ENCODE results near the gene ASPDH. TPM values are rescaled to one million over a fixed set of nuclear protein-coding genes. Genes with fewer than 3 reads are reported as not detected.
"Not testable (repeated sequence)": the region's sequence is repeated elsewhere in the genome, so short reads cannot be mapped to it uniquely, and the experiment has no call there.

ASPDH gene
- total and polyA plus RNA-seq, 7 experiments from 2014 or later, result not detected

DNA sequence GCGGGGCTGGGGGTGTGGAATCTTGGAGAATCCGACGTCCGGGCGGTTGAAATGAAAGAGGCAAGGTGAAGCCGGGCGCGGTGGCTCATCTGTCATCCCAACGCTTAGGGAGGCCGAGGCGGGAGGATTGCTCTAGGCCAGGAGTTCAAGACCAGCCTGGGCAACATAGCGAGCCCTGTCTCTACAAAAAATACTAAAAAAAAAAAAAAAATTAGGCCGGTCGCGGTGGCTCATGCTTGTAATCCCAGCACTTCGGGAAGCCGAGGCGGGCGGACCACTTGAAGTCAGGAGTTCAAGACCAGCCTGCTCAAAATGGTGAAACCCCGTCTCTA, 36.8 kb downstream of the ASPDH start:
- Histone ChIP-seq H3K27ac (ENCODE audit: low read depth, low read length) (peak overlapping the region; percentile 96), H3K27me3 (ENCODE audit: control insufficient read depth in 2 of 2, insufficient read depth in 2 of 2, low read length in 2 of 2) (no peaks in the 10 kb centered on the region), H3K4me1 (ENCODE audit: control insufficient read depth in 2 of 2, insufficient read depth in 2 of 2, low read length in 2 of 2) (peaks cover 14 to 19% of the 10 kb centered on the region in 2 donors), H3K36me3 (ENCODE audit: control insufficient read depth in 2 of 3, insufficient read depth in 3 of 3, low read length in 3 of 3) (peaks cover 0 to 45% (median 0%) of the 10 kb centered on the region in 3 experiments), H3K4me3 (ENCODE audit: low read length) (peak overlapping the region; percentile 96), H3K9me3 (ENCODE audit: control insufficient read depth in 2 of 3, low read length in 3 of 3) (no peaks in the 10 kb centered on the region)
- H3K27me3 Mint-ChIP-seq, result no peaks in the 10 kb centered on the region
- peaks cover 0 to 13% (median 0%) of the 10 kb centered on the region in 11 donors for H3K9me3 Mint-ChIP-seq
- peak overlapping the region; percentile 94 to 99 (median 98) for H3K4me3 Mint-ChIP-seq
- DNase-seq (no peak), ATAC-seq (no peak)
- intact Hi-C loops (cut with micrococcal nuclease), result loop anchor here (1.0 kb wide), 9 partner anchors 34 to 452 kb away; partner anchors contain the start of genes JOSD2 (in 2 of the 2), KCNC3 (in 1 of the 2), NR1H2 (in 1 of the 2) and POLD1 (in 1 of the 2)
- CTCF ChIA-PET, result no interaction called here
- peaks cover 21 to 36% (median 27%) of the 10 kb centered on the region in 7 donors for H3K4me1 Mint-ChIP-seq
- POLR2A ChIA-PET, result interaction anchor here (0.5 to 0.8 kb wide), 4 partner anchors 33 to 120 kb away, joined by 3 read pairs; no protein-coding TSS in a partner anchor
- peaks cover 3 to 11% (median 8%) of the 10 kb centered on the region in 5 donors for H3K36me3 Mint-ChIP-seq
- H3K27ac Mint-ChIP-seq, result peak overlapping the region; percentile 88 to 98 (median 96)

DNA sequence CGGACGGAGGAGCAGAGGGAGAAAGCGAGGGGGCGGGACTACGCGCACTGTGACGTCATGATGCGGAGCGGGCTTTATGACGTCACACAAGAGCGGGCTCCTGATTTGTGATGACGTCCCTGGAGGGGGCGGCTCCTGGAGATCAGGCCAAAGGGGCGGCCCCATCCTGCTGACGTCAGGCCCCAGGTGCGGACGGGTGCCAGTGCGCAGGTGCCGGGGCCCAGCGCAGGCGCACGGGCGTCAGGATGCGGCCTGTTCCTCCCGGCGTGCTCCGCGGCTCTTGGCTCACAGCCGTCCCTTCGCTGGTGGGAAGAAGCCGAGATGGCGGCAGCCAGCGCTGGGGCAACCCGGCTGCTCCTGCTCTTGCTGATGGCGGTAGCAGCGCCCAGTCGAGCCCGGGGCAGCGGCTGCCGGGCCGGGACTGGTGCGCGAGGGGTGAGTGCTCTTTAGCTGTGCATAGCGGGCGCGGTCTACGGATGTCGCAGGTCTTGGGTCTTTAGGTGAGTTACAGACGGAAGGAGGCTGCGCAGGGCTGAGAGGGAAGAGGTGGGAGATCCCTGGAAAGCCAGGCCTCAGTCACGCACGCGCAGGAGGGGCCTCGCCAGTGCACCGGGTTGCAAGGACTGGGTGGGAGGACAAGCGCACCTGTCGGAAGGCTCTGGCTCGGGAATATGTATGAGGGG, 37.3 kb downstream of the ASPDH start, which contains the start of the genes EMC10 and GARIN5A:
Gene EMC10, plus strand, starts transcription at position 284 of the 683 bp plus-strand sequence. Its CDS starts 38 bp downstream, at position 322.
Gene GARIN5A, minus strand, starts transcription at position 625 of the 683 bp plus-strand sequence. Its CDS starts 460 bp downstream, at position 165.
- Mint-ChIP-seq H3K4me1 (peaks cover 21 to 36% (median 27%) of the 10 kb centered on the region in 7 donors), H3K36me3 (peaks cover 3 to 11% (median 8%) of the 10 kb centered on the region in 5 donors), H3K9me3 (peaks cover 0 to 13% (median 0%) of the 10 kb centered on the region in 11 donors), H3K4me3 (peak within 1 kb of the TSS; percentile 94 to 99 (median 98)), H3K27ac (peak within 1 kb of the TSS; percentile 88 to 98 (median 96)), H3K27me3 (no peaks in the 10 kb centered on the region)
- no peaks in the 10 kb centered on the region for H3K9me3 ChIP-seq (ENCODE audit: control insufficient read depth in 2 of 3, low read length in 3 of 3)
- ATAC-seq (peak; percentile 97), DNase-seq (peak; percentile 92 to 96 (median 95))
- peaks cover 14 to 19% of the 10 kb centered on the region in 2 donors for H3K4me1 ChIP-seq (ENCODE audit: control insufficient read depth in 2 of 2, insufficient read depth in 2 of 2, low read length in 2 of 2)
- ChIA-PET POLR2A (interaction anchor here (0.6 to 0.8 kb wide), 2 partner anchors 34 kb away, joined by 3 read pairs; partner anchors contain the start of gene JOSD2), CTCF (no interaction called here)
- H3K36me3 ChIP-seq (ENCODE audit: control insufficient read depth in 2 of 3, insufficient read depth in 3 of 3, low read length in 3 of 3), result peaks cover 0 to 40% (median 0%) of the 10 kb centered on the region in 3 experiments
- peak within 1 kb of the TSS; percentile 96 for H3K27ac ChIP-seq (ENCODE audit: low read depth, low read length)
- H3K4me3 ChIP-seq (ENCODE audit: low read length), result peak within 1 kb of the TSS; percentile 96
- no peaks in the 10 kb centered on the region for H3K27me3 ChIP-seq (ENCODE audit: control insufficient read depth in 2 of 2, insufficient read depth in 2 of 2, low read length in 2 of 2)
- intact Hi-C loops (cut with micrococcal nuclease), result loop anchor here (1.0 kb wide), 9 partner anchors 35 to 451 kb away; partner anchors contain the start of genes JOSD2 (in 2 of the 2), KCNC3 (in 1 of the 2), NR1H2 (in 1 of the 2) and POLD1 (in 1 of the 2)

DNA sequence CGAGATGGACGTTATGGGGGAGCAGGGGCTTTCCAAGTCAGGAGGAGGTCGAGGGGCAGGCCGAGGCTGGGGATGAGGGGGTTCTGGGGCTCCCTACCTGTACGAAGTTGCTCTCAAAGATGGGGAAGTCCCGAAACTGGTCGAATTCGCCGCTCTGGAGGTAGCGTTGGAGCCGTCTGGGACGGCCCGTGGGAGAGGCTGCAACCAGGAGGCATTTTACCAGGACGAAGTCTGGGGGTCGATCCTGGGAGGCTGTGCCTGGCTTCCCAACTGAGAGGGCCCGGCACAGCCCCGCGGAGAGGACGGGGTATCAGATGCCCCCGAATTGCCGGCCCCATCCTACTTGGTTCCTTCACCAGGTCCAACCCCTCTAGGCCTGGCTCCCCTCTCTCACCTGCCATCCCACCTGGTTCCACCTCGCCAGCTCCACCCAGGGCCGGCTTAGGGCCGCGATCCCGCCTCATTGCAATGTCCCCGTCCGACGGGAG, 37.9 kb downstream of the ASPDH start:
- Mint-ChIP-seq H3K27ac (peak overlapping the region; percentile 88 to 98 (median 96)), H3K36me3 (peaks cover 3 to 11% (median 8%) of the 10 kb centered on the region in 5 donors), H3K4me3 (peak overlapping the region; percentile 94 to 99 (median 98)), H3K9me3 (peaks cover 0 to 10% (median 0%) of the 10 kb centered on the region in 11 donors), H3K27me3 (no peaks in the 10 kb centered on the region), H3K4me1 (peaks cover 21 to 31% (median 27%) of the 10 kb centered on the region in 7 donors)
- H3K9me3 ChIP-seq (ENCODE audit: control insufficient read depth in 2 of 3, low read length in 3 of 3), result no peaks in the 10 kb centered on the region
- peak overlapping the region; percentile 16 for H3K27ac ChIP-seq (ENCODE audit: low read depth, low read length)
- POLR2A ChIA-PET, result interaction anchor here (0.6 kb wide), 1 partner anchor 35 kb away, joined by 3 read pairs; the partner anchor contains the start of gene JOSD2
- ATAC-seq (no peak), DNase-seq (peak in 1 of 9 donors; percentile 6)
- H3K4me3 ChIP-seq (ENCODE audit: low read length), result peak overlapping the region; percentile 96
- intact Hi-C loops (cut with micrococcal nuclease), result loop anchor here (1.0 kb wide), 9 partner anchors 36 to 450 kb away; partner anchors contain the start of genes JOSD2 (in 2 of the 2), KCNC3 (in 1 of the 2), NR1H2 (in 1 of the 2) and POLD1 (in 1 of the 2)
- H3K27me3 ChIP-seq (ENCODE audit: control insufficient read depth in 2 of 2, insufficient read depth in 2 of 2, low read length in 2 of 2), result no peaks in the 10 kb centered on the region
- H3K36me3 ChIP-seq (ENCODE audit: control insufficient read depth in 2 of 3, insufficient read depth in 3 of 3, low read length in 3 of 3), result peaks cover 0 to 34% (median 0%) of the 10 kb centered on the region in 3 experiments
- peaks cover 14 to 19% of the 10 kb centered on the region in 2 donors for H3K4me1 ChIP-seq (ENCODE audit: control insufficient read depth in 2 of 2, insufficient read depth in 2 of 2, low read length in 2 of 2)
- CTCF ChIA-PET, result no interaction called here

DNA sequence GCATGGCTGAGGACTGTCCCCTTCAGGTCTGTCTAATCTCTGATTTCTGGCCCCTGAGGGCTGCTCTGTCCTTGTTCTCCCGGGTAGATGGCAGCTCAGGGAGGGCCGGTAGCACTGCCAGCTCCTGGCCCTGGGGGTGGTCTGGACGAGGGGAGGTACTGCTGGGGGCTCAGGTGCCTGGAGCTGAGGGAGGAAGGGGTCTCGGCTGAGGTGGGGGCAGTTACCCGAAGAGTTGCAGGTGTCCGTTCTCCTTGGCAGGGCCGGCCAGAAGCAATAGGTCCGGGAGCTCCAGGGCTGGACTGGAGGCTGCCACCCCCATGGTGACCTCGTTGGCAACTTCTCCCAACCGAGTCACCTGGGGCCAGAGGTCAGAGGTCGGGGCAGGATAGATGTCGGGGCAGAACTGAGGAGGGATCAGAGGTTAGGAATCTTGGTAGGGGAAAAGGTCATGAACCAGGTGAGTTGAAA, 38.6 kb downstream of the ASPDH start:
- no peak overlapping the region for H3K4me3 ChIP-seq (ENCODE audit: low read length)
- Mint-ChIP-seq H3K4me1 (peaks cover 21 to 29% (median 27%) of the 10 kb centered on the region in 7 donors), H3K9me3 (peaks cover 0 to 10% (median 0%) of the 10 kb centered on the region in 11 donors), H3K36me3 (peaks cover 3 to 11% (median 8%) of the 10 kb centered on the region in 5 donors), H3K27ac (peak overlapping the region; percentile 53 to 97 (median 95)), H3K27me3 (no peaks in the 10 kb centered on the region), H3K4me3 (peak overlapping the region; percentile 41 to 99 (median 79))
- H3K9me3 ChIP-seq (ENCODE audit: control insufficient read depth in 2 of 3, low read length in 3 of 3), result no peaks in the 10 kb centered on the region
- H3K4me1 ChIP-seq (ENCODE audit: control insufficient read depth in 2 of 2, insufficient read depth in 2 of 2, low read length in 2 of 2), result peaks cover 14 to 19% of the 10 kb centered on the region in 2 donors
- peaks cover 0 to 27% (median 0%) of the 10 kb centered on the region in 3 experiments for H3K36me3 ChIP-seq (ENCODE audit: control insufficient read depth in 2 of 3, insufficient read depth in 3 of 3, low read length in 3 of 3)
- ChIA-PET POLR2A (interaction anchor here (1.0 kb wide), 1 partner anchor 36 kb away, joined by 5 read pairs; the partner anchor contains the start of gene JOSD2), CTCF (no interaction called here)
- DNase-seq, result no peak
- intact Hi-C loops (cut with micrococcal nuclease), result no loop called here
- no peak for ATAC-seq
- H3K27ac ChIP-seq (ENCODE audit: low read depth, low read length), result no peak overlapping the region
- no peaks in the 10 kb centered on the region for H3K27me3 ChIP-seq (ENCODE audit: control insufficient read depth in 2 of 2, insufficient read depth in 2 of 2, low read length in 2 of 2)

DNA sequence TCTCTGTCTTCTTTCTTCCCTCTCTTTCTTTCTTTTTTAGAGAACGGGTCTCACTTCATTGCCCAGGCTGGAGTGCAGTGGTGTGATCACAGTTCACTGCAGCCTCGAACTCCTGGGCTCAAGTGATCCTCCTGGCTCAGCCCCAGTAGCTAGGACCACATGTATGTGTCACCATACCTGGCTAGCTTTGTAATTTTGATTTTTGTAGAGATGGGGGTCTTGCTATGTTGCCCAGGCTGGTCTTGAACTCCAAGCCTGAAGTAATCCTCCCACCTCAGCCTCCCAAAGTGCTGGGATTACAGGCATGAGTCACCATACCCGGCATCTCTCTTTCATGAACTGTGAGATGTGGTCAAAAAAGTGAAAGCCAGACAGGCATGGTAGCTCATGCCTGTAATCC, 40.4 kb downstream of the ASPDH start:
- H3K36me3 ChIP-seq (ENCODE audit: control insufficient read depth in 2 of 3, insufficient read depth in 3 of 3, low read length in 3 of 3), result peaks cover 0 to 11% (median 0%) of the 10 kb centered on the region in 3 experiments
- H3K27me3 Mint-ChIP-seq, result peaks cover 0 to 11% (median 0%) of the 10 kb centered on the region in 5 donors
- H3K36me3 Mint-ChIP-seq; H3K9me3 ChIP-seq (ENCODE audit: control insufficient read depth in 2 of 3, low read length in 3 of 3); ATAC-seq; intact Hi-C loops (cut with micrococcal nuclease); H3K4me3 ChIP-seq (ENCODE audit: low read length); POLR2A ChIA-PET; DNase-seq; H3K27ac ChIP-seq (ENCODE audit: low read depth, low read length); H3K27me3 ChIP-seq (ENCODE audit: control insufficient read depth in 2 of 2, insufficient read depth in 2 of 2, low read length in 2 of 2): not testable (repeated sequence)
- peak overlapping the region in 1 of 9 donors; percentile 2 for H3K27ac Mint-ChIP-seq
- peaks cover 0 to 10% (median 0%) of the 10 kb centered on the region in 11 donors for H3K9me3 Mint-ChIP-seq
- peaks cover 16 to 23% (median 20%) of the 10 kb centered on the region in 7 donors for H3K4me1 Mint-ChIP-seq
- H3K4me3 Mint-ChIP-seq, result peak overlapping the region in 1 of 10 donors; percentile 21
- peaks cover 13 to 14% of the 10 kb centered on the region in 2 donors for H3K4me1 ChIP-seq (ENCODE audit: control insufficient read depth in 2 of 2, insufficient read depth in 2 of 2, low read length in 2 of 2)
- CTCF ChIA-PET, result interaction anchor here (0.6 kb wide), 1 partner anchor 338 kb away, joined by 3 read pairs; no protein-coding TSS in a partner anchor

DNA sequence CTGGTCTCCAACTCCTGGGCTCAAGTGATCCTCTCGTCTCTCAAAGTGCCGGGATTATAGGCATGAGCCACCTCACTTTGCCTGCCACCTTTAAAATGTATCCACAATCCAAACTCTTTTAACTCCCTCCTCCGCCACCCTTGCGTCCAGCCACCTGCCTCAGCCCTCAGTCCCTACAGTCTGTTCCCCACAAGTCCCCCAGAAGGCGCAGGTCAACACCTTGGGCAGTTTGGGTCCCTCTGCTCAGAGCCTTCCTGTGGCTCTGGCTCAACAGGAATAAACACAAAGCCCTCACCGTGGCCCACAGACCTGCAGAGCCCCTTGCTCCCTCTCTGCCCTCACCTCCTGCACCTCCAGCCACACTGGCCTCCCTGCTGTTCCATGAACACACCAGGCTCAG, 44.9 kb downstream of the ASPDH start:
- Mint-ChIP-seq H3K27me3 (peaks cover 0 to 23% (median 0%) of the 10 kb centered on the region in 5 donors), H3K36me3 (no peaks in the 10 kb centered on the region), H3K4me3 (no peak overlapping the region), H3K27ac (peak overlapping the region in 1 of 9 donors; percentile 51), H3K9me3 (no peaks in the 10 kb centered on the region), H3K4me1 (no peaks in the 10 kb centered on the region)
- Histone ChIP-seq H3K4me3 (ENCODE audit: low read length) (no peak overlapping the region), H3K27me3 (ENCODE audit: control insufficient read depth in 2 of 2, insufficient read depth in 2 of 2, low read length in 2 of 2) (no peaks in the 10 kb centered on the region), H3K36me3 (ENCODE audit: control insufficient read depth in 2 of 3, insufficient read depth in 3 of 3, low read length in 3 of 3) (no peaks in the 10 kb centered on the region), H3K4me1 (ENCODE audit: control insufficient read depth in 2 of 2, insufficient read depth in 2 of 2, low read length in 2 of 2) (no peaks in the 10 kb centered on the region), H3K9me3 (ENCODE audit: control insufficient read depth in 2 of 3, low read length in 3 of 3) (no peaks in the 10 kb centered on the region), H3K27ac (ENCODE audit: low read depth, low read length) (no peak overlapping the region)
- no peak for ATAC-seq
- ChIA-PET POLR2A (no interaction called here), CTCF (no interaction called here)
- intact Hi-C loops (cut with micrococcal nuclease), result no loop called here
- DNase-seq, result no peak

Measured in naive thymus-derived CD4-positive, alpha-beta T cell (primary cell).